Subcutaneous adipose tissue (tissue), 4 donors: ENCODE measurements around the gene NAP1L5. TPM values are rescaled to one million over a fixed set of nuclear protein-coding genes. Genes with fewer than 3 reads are reported as not detected.

Source experiments
- total RNA-seq, 4 donors: library from RNA; depleted of rRNA; stranded (reverse); fragments of >200 nt; gene quantifications; one replicate each; pipeline ENCODE4 v1.1.0, GENCODE V29; 2016
- TF ChIP-seq, protein P1 (sequence below): fragments of 450-650 bp; IDR thresholded peaks from one replicate; pipeline ENCODE4 v1.5.1; 2016; ENCODE audit warnings: low read depth, mild to moderate bottlenecking, control low read depth, antibody characterized with exemption, moderate library complexity

The NAP1L5 gene
- total RNA-seq, 4 donors from 2014 or later: 4.1 to 7.5 (median 6.0) TPM

DNA sequence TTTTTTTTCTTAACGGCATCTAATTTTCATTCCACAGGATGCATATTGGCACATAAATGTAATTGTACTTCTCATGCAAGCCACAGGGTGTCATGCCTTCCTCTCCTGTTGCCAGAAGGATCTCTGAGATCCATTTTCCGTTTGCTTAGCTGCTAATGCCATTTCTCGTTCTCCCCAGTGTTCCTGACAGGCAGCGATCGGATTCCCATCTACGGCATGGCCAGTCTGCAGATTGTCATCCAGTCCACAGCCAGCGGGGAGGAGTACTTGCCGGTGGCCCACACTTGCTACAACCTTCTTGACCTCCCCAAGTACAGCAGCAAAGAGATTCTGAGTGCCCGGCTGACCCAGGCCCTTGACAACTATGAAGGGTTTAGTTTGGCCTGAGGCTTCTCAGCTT, 8.9 kb upstream of the NAP1L5 start:
- TF ChIP-seq, protein P1, sequence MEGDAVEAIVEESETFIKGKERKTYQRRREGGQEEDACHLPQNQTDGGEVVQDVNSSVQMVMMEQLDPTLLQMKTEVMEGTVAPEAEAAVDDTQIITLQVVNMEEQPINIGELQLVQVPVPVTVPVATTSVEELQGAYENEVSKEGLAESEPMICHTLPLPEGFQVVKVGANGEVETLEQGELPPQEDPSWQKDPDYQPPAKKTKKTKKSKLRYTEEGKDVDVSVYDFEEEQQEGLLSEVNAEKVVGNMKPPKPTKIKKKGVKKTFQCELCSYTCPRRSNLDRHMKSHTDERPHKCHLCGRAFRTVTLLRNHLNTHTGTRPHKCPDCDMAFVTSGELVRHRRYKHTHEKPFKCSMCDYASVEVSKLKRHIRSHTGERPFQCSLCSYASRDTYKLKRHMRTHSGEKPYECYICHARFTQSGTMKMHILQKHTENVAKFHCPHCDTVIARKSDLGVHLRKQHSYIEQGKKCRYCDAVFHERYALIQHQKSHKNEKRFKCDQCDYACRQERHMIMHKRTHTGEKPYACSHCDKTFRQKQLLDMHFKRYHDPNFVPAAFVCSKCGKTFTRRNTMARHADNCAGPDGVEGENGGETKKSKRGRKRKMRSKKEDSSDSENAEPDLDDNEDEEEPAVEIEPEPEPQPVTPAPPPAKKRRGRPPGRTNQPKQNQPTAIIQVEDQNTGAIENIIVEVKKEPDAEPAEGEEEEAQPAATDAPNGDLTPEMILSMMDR: no peak

GRCh38 chr4:88705805-88706492, 8.3 kb upstream of the NAP1L5 start:
- TF ChIP-seq, protein P1: no peak

DNA sequence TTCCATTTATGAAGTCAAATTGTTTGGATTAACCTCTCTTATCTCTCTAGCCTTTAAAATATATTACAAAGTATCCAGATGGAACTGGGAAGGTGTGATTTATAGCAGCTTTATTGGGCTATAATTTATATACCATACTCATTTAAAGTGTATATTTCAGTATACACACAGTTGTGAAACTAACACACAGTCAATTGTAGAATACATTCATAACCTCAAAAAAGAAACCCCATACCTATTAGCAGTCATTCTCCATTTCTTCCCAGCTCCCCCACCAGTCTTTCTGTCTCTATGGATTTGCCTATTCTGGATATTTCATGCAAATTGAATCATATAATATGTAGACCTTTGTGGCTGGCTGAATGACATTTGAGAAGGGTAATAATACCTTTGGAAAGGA, 7.6 kb upstream of the NAP1L5 start:
- TF ChIP-seq, protein P1: no peak

- TF ChIP-seq, protein P1: no peak
Observed at GRCh38 chr4:88702782-88703181, 5.2 kb upstream of the NAP1L5 start.

GRCh38 chr4:88698519-88698918, 890 bp upstream of the NAP1L5 start:
- TF ChIP-seq, protein P1: no peak

DNA sequence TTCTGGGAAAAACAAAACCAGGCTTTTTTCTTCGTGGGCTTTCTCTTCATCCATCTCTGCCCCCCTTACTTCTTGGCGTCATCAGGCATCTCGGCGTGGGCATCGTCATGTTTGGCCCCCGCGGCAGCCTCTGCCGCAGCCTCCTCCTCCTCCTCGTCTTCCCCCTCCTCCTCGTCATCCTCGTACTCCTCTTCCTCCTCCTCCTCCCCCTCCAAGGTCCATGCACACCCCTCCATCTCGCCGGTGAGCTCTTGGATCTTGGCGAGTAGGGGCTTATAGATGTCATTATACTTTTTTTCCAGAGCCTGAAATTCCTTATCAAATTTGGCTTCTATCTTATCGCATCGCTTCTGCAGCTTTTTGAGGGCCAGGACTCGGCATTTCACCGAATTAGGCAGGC, 488 bp downstream of the NAP1L5 start:
- TF ChIP-seq, protein P1: no peak

- TF ChIP-seq, protein P1: no peak
Observed at GRCh38 chr4:88696630-88697029, 999 bp downstream of the NAP1L5 start.
